HG03175 (cell line): ENCODE results near the gene AXIN1.
"Not testable (repeated sequence)": the region's sequence is repeated elsewhere in the genome, so short reads cannot be mapped to it uniquely, and the experiment has no call there.

ENCODE experiments used
- ATAC-seq: cut with Tn5 transposase; IDR thresholded peaks from one replicate; pipeline ENCODE4 v1.9.1; 2021; ENCODE audit warnings: mild to moderate bottlenecking, moderate library complexity; ENCODE audit not compliant: unreplicated experiment

Gene AXIN1

DNA sequence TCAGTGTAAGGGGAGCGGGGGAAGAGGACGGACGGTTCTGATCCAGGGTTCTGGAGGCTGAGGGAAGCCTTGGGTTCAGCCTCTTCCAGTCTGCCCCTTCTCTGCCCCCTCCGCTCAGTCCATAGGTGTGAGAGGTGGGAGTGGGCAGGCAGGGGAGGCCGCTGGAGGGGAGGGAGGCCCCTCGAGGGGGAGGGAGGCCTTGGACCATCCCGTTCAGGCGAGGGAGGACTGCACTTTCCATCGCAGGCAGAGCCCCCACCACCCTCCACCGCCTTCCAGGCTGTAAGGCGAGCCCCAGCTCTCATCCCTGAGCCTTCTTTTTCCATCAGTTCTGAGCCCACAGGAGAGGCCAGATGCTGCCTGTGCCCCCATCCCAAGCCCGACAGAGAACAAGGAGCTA is 4.2 kb upstream of the AXIN1 start:
- ATAC-seq = no peak

DNA sequence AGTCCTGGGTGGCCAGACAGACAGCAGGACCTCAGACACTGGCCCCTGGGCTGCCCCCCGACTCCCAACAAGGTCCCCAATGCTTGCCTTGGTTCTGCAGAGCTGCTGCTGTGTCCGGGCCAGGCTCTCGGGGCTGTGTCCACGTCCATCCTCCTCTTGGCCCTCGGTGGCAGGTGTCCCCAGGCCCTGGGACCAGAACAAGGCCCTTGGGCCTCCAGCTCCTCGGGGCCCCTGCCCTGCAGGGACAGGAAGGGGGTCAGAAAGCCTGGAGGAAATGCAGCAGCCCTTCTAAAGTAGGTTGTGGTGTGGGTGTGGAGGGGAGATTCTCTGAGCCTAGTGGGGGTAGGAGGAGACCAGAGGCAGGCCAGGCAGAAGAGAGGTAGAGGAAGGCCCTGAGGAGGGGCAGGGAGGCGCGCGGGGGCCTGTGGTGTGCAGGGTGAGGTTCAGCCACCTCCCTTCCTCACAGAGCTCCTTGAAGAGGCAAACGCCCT is 2.5 kb upstream of the AXIN1 start:
- no peak for ATAC-seq

DNA sequence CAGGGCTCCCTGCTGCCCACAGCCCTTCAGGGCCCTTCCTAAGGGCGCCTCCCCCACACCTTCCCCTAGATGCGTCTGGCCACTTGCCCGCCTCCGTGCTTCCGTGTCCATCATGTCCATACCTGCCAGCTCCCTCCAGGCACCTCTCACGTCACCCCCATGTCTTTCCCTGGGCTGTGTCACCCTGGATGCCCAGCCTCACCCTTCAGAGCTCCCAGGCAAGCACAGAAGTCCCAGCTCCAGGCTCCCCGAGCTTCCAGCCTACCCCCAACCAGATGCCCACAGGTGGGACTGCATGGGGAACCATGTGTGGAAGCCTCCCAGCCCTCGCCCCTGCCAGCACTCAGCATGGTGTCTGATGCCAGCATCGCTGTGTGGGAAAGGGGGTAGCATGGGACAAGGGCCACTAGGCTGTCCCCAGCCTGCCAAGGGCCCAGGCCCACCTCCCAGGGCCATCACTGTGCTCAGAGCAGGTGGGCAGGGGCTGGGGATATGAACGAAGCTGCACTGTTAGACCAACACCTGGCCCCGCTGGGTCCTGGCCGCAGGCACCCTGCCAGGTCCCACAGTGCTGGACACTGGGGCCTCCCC is 1.9 kb upstream of the AXIN1 start:
- no peak for ATAC-seq

DNA sequence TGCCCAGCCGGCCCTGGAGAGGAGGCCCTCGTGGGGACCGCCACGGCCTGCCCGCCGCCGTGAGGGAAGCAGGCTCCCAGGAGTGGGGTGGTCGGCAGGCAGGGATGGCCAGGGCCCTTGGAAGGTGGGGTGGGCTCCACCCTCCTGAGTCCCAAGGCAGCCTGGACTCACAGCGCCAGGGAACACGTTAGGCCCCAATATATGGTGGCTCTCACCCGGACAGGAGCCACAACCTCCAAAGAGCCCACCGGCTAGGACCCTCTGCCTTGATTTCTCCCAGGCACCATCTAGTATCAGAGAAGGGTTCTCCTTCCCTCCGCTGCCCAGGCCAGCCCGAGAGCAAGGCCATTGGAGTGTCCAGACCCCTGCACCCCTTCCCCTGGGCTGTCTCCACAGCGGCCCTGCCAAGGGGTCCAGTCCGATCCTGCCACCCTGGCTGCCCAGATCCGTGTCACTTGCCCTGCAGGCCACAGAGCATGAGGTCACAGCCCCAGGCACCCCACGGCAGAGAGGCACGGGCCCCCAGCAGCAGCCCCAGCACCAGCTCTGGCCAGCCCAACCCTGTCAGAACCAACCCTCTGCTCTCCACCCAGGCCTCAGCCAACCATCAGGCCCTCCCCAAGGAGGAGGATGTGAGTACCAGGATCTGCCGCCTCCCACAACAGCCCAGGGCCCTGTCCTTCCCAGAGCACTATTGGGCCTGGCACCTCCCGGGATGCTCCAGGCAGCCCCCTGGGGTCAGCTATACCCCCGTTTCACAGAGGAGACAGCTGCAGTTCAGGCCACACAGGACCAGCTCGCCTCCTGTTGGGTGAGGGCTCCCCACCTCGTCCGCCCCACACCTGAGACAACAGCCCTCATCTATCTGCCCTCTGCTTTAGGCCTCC is 1.1 kb upstream of the AXIN1 start:
- no peak for ATAC-seq

DNA sequence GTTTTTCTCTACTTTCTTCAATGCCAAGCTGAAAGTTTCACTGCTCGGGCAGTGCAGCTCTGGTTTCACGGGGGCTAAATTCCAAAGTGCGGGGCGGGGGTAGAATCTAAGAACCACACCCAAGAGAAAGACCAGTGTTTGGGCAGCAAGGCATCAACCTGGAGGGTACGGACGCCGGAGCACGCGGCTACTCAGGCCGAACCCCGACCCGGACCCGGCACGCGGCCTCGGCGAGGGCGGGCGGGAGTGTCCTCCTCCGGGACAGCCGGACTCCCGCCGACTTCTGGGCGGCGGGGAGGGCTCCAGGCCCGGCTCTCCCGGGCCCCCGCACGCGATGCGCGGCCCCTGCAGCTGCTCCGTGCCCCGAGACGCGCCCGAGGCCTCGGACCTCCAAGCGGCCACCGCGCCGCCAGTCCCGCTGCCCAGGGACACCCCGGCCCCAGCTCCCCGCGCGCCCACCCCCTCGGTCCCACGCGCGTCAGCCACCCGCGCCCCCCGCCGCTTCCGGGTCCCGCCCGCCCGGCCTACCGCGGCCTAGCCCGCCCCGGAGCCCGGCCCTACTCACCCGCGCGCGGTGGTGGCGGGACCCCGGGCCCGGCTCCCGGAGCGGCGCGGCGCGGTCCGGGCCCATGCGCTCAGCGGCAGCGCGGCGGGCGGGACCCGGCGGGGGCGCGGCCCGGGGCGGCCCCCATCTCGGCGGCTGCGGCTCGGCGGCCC is 561 bp downstream of the AXIN1 start:
- ATAC-seq = peak; percentile 25

DNA sequence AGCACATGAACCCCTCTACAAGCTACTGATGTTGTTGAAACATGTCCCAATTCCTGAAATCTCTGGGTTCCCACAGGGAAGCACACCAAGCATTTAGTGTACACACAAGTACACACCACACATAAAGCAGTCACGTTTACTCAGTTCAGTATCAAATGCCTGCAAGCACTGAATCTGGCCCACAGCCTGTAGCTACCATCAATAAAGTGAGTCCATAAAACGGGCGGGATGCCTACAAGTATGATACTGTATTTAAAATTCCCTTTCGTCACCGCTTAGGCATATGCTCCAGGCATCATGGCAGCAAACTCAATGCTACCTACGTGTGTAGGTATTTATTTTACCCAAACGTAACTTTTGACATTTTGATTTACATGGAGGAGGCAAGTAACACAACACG is 2.3 kb downstream of the AXIN1 start:
- no peak for ATAC-seq

DNA sequence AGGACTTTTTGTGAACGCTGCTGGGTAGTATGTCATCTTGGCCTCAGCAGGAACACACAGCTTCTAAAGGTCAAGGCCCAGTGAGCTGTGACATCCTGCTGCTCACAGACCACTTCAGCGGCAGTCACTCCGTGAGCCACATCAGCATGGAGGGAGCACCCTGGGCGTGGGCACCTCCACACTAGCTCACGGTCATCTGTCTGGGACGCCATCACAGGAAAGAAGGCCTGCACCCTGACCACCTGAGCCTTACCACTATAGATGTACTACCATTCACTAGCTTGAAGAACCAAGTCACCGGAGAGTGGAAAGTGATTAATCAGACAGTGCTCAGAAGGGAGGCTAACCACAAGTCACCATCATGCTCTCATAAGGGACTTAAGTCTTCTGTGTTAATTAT is 3.3 kb downstream of the AXIN1 start:
- peak; percentile 32 for ATAC-seq

DNA sequence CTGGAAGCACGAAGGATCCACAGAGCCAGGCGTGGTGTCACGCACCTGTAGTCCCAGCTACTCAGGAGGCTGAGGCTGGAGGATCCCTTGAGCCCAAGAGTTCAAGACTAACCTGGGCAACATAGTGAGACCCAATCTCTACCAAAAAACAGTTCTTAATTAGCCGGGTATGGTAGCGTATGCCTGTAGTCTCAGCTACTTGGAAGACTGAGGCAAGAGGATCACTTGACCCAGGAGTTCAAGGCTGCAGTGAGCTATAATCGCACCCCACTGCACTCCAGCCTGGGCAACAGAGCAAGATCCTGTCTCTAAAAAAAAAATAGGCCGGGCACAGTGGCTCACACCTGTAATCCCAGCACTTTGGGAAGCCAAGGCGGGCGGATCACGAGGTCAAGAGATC is 4.0 kb downstream of the AXIN1 start:
- ATAC-seq = not testable (repeated sequence)

DNA sequence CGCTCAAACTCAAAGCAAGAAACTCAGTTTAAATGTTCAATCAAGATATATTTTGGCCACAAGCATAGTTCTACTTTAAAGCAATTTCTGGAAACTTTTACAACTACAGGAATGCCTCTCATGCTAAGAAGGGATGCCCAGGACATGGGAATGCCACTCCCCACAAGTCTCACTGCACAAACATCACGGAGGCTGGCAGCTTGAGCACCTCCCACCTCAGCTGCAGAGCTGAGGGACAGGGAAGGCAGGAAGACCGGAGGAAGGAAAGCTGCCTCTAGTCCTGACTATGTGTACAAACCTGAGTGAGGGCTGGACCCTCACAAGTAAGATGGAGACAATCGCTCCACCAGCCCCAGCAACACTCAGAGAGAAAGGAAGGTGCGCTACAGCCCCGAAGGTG is 5.3 kb downstream of the AXIN1 start:
- ATAC-seq = no peak

DNA sequence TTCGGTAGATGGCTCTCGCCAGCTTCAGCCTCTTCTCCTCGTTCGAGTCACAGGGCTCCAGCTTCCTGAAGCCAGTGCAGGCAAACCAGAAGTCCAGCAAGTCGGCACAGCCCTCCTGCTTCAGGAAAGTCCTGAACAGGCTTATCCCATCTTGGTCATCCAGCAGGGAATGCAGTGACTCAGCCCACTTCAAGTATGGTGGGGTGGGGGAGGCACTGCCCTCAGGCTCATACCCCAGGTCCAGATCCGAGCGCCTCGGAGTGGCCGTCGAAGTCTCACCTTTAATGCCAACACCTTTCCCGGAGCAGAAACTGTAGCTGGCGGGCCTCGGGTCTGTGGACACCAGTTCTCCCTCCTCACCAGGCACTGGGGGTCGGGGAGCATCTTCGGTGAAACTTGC is 5.9 kb downstream of the AXIN1 start:
- no peak for ATAC-seq

DNA sequence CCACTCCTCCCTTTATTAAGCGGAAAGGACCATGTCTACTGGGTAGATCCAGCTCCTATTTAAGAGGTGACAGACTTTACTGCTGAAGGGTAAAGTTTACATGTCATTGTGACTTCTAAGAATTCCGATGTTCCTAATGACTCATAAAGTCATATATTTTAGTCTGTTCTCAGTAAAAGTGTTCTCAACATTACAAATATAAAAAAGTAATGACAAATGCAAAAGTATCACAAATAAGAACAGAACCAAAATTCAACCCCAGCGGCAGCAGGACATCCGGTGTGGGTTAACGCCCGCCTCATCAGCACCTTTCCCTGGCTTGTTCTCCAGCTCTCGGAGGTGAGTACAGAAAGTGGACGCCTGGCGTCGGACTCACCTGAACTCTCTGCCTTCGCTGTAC is 6.8 kb downstream of the AXIN1 start:
- ATAC-seq = no peak

DNA sequence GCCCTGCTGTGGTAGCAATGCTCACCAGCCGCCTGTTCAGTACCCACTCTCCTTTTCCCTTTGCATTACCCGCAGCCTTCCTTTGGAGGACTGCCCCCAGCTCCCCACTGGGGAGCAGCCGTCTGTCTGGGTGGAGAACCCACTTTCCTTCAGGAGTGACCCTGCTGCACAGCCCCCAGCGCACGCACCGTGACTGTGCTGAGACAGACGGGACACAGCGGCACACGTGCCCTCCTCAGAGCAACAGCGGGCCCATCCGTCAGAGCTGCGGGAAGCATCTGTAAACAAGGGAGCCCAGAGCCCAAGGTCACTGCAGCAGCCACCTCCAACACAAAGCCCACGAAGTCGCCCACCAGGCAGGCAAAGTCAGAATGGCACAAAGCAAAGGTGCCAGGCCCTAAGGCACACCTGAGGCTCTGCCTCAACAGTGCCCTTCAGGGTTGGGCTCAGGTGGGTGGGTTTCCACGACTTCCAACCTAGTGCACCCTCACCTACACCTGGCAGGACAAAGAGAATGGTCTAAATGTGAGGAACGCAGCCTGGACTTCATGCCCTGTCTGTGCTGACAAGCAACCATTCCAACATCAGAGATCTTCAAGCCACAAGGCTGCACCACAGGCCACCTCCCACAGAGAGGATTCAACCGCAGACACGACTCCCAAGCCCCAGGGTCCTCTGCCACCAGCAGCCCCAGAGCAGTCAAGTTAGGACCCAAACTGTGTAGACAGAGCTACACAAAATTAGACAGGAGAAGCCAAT is 9.9 kb downstream of the AXIN1 start:
- no peak for ATAC-seq

DNA sequence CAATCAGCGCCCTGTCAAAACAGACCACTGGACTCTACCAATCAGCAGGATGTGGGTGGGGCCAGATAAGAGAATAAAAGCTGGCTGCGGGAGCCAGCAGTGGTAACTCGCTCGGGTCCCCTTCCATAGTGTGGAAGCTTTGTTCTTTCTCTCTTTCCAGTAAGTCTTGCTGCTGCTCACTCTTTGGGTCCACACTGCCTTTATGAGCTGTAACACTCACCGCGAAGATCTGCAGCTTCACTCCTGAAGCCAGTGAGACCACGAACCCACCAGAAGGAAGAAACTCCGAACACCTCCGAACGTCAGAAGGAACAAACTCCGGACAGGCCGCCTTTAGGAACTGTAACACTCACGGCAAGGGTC is 10.6 kb downstream of the AXIN1 start:
- ATAC-seq = not testable (repeated sequence)

DNA sequence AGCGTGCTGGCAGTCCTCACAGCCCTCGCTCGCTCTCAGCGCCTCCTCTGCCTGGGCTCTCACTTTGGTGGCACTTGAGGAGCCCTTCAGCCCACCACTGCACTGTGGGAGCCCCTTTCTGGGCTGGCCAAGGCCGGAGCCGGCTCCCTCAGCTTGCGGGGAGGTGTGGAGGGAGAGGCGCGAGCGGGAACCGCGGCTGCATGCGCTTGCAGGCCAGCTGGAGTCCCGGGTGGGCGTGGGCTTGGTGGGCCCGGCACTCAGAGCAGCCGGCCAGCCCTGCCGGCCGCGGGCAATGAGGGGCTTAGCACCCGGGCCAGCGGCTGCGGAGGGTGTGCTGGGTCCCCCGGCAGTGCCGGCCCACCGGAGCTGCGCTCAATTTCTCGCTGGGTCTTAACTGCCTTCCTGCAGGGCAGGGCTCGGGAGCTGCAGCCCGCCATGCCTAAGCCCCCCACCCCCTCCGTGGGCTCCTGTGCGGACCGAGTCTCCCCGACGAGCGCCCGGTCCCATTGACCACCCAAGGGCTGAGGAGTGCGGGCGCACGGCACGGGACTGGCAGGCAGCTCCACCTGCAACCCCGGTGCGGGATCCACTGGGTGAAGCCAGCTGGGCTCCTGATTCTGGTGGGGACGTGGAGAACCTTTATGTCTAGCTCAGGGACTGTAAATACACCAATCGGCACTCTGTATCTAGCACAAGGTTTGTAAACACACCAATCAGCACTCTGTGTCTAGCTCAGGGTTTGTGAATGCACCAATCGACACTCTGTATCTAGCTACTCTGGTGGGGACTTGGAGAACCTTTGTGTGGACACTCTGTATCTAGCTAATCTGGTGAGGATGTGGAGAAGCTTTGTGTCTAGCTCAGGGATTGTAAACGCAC is 11.2 kb downstream of the AXIN1 start:
- ATAC-seq = not testable (repeated sequence)

DNA sequence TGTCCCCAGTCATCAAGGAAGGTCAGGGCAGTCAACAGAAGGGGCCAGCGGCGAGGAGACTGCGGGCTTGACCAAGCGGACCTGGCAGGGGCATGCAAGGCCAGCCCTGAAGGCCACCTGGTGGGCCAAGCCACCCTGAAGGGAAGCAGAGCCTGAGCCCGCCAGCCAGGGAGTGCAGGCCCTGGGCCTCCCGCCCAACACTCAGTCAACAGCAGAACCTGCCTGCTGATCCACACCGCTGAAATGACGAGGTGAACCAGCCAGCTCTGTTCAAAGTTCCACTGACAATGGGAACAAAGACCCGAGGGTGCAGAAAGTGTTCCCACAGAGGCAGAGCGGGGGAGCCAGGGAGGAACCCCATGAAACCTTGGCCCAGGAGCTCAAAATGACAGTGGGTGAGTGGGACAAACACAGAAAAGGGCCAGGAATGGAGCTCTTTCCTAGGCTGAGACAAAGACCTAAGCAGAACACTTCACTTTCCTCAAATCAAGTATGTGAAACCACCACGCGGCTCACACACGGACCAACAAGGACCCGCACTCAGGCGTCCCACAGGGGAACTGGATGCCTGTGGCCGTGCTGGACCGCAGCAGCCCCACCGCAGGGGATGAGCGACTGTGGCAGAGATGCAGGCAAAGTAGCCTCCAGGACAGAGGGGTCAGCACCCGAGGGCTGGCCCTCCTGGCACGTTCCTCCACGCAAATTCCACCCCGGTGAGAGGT is 12.0 kb downstream of the AXIN1 start:
- no peak for ATAC-seq

DNA sequence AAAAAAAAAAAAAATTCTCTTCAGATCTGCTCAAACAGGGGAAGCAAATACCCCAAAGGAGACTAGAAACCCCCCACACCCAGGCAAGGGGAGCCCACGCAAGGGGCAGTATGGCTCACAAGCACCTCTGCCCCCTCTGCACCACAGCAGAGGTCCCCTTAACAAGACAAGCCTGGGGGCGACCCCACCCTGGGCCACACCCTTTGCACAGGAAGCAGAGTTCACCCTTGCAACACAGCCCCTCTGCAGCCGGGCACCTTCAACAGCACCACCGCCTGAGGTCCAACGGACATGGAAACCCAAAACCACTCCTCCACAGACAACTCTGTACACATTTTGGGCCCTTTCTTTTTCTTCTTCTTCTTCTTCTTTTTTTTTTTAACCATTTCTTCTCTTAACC is 12.8 kb downstream of the AXIN1 start:
- ATAC-seq = no peak

DNA sequence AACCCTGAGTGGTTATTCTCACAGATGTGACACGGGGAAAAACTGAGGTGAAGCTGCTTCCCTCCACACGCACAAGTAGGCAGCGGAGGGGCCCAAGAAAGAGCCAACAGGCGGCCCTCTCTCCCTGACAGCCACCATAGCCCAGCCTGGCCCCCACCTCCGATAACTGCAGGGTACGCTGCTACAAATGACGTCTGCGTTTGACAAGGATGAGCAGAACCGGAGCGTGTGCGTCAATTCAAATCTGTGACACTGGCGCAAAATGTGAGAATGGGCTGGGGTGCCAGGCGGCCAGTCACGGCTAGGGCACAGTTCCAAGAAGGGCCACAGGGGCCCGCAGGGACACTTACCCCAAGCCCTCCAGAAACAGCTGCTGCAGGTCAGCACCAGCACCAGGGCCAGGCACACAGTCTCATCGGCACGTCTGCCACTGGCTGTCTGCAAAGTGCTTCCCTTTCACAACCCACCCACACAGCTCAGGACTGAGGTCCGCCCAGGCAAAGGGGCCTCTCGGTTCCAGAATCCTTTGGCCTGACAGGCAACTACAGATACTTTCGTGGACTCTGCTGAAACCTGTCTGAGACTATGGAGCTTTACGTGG is 14.4 kb downstream of the AXIN1 start:
- no peak for ATAC-seq

DNA sequence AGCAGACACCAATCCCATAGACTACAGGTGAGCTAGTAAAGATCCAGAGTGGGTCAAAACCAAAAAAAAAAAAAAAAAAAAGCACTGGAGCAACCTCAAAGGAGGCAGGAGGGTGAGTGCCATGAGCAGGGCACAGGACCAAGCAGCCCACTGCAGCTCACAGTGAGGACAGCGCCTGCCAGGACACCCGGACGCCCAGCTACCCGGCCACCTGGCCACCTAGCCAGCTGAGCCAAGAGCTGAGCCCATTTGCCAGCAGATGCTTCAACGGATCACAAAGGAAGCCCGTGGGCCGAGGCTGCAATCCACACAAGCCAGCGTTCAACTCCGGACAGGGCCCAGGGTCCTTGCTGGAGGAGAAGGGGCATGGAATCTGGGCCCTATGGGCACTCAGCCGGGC is 15.1 kb downstream of the AXIN1 start:
- no peak for ATAC-seq

DNA sequence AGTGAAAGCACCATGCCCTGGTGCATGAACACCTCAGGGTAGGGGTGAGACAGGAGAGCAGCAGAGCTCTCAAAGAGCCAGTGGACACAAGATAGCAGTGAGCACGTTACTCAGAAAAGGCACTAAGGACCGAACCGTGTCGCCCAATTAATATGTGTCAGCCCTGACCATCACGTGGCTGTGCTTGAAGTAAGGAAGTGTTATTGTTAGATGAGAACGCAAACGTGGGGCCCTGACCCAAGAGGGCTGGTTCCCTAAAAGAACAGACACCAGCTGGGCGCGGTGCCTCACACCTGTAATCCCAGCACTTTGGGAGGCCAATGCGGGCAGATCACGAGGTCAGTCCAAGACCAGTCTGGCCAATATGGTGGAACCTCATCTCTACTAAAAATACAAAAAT is 16.3 kb downstream of the AXIN1 start:
- ATAC-seq = no peak
